GM19035 (cell line): ENCODE data around the gene TBC1D2B.
"Not testable (repeated sequence)": the region's sequence is repeated elsewhere in the genome, so short reads cannot be mapped to it uniquely, and the experiment has no call there.

ENCODE experiments used
- ATAC-seq: cut with Tn5 transposase; IDR thresholded peaks from one replicate; pipeline ENCODE4 v1.9.1; 2021; ENCODE audit not compliant: unreplicated experiment

TBC1D2B gene

DNA sequence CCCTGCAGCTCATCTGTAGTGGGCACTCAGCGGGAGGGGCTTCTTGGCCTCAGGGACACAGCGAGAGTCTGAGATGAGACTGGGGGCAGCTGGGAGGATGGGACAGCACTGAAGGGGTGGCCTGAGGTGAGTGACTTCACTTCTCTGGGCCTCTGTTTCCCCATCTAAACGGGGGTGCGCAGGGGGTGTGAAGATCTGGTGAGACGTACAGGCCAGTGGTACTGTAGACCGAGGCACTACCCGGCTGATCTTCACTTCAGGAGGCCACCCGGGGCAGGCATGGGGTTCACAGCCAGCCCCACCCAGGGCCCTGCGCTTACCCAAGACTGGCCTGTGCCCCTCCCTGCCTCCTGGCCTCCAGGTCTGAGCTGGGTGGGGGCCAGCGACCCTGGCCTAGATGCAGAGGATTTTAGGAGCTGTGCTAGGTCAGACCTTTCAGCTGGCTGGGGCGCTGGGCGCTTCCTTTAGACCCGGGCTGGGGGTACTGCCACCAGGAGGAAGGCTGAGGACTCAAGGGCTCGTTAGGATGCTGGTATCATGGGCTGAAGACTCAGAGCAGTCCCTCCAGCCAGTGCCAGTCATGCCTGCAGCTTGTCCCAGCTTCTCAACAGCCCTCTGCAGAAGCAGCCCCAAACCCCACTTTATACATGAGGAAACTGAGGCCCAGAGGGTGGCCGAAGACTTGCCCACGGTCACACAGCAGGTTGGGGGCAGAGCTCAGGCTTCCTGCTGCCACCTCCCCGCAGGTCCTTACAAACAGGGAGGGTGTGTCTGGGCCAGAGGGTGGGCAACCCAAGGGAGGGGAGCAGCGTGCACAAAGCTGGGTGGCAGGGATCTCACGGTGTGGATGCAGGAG is 99.4 kb downstream of the TBC1D2B start:
- not testable (repeated sequence) for ATAC-seq

DNA sequence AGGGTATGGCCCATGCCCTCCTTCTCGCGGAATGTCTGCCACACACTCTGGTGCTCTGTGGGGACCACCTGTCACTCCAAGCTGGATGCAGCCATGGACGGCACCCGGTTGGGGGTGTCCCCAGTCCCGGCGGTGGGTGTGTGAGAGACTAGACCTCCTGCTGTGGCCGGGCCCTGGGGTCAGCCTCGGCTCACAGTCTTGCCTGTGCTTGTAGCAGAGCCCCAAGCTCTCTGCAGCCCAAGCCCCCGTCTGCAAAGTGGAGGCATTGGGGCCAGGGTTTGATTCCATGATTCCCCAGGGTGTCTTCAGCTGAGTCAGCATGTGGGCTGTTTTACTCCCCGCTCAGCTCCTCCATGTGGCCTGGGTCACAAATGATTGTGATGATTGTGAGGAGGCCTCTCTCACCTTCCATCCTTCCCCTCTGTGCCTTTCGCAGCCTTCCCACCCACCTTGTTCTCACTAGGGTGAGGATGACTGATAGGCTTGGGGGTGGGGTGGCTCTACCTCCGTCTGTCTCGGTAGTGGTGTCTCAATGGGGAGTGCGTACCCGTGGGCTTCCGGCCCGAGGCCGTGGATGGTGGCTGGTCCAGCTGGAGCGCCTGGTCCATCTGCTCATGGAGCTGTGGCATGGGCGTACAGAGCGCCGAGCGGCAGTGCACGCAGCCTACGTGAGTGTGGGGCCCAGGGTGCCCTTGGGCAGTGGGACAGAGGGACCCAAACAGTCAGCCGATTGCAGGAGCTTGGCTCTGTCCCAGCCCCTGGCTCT is 100.6 kb downstream of the TBC1D2B start:
- not testable (repeated sequence) for ATAC-seq

DNA sequence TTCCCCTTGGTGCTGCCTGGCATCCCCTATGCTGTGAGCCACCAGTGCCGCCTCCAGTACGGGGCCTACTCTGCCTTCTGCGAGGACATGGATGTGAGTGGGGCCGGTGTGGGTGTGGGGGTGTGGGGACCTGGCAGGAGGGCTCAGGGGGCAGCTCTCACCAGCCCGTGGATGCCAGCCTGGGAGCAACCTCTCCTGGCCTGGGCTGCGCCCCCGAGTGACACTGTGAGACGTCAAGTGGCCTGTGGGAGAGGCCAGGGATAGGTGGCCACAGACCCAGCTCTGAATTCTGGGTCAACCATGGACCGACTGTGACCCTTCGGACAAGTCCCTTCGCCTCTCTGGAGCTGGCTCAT is 101.4 kb downstream of the TBC1D2B start:
- not testable (repeated sequence) for ATAC-seq

DNA sequence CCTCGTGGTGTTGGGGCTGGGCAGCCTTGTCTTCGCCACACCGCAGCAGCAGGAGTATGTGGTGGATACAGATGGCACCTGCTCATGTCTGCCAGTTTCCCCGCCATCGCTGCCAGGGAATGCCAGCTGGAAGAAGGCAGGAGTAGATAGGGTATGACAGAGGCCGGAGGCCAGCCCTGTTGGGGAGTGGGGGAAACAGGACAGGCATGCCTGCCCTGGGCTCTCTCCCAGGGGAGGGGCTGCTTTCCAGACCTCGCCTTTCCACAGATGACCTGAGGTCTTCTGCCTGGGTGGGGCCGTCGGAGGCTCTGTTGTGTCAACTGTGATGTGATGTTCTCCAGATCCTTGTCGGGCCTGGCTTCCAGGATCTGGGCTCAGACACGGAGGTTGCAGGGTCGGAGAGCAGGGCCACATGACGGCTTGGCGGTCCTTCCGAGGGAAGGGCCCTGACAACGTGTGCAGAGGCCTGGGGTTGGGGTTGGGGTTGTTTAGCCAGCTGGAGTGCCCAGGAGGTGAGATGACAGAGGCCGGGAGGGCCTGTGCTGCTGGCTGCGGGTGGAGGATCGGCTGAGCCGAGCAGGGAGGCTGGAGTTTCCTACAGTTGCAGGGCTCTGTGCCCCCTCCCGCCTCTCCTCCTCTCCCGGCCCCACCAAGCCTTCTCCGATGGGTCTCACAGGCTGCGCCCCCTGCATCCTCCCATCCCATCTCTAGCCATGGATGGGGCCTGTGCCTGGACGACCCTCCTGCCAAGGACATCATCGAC is 102.0 kb downstream of the TBC1D2B start:
- no peak for ATAC-seq

DNA sequence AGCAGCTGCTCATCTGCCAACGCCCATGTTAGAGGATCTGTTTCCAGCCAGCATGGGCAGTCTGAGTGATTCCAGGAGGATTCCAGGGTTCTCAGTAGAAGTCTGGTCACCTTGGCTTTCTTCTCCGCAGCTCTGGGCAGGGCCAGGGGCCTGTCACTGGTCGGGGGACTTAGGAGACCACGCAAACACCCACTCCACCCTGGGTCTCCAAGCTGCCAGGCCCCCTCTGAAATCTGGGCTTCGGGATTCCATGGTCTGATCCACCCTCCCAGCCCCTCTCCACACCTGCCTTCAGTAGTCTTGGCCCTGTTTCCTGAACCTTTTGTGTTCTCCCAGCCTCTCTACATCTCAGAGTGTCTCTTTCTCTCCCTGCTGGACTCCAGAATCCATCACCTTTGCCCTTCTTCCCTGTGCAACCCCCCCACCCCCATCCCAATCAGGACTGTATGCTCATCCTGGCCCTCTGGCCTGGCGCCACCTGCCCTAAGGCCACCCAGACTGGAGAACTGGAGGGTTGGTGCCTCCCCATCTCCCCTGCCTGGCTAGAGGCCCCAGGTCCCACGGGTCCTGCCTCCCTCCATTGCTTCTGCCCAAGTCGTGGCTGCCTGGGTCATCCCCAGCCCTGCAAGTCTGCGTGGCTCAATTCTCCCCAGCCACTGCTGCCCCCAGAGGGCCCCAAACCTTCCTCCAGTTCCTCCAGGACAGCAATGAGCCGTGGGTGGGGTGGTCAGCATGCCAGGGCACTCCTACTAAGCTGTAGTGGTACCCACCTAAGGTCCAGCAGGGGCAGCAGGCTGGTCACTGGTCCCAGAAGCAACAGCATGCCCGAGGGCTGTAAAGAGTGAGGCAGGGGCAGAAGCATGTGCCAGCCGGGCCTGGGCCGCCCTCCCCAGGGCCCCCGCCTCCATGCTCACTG is 102.8 kb downstream of the TBC1D2B start:
- ATAC-seq, result no peak

DNA sequence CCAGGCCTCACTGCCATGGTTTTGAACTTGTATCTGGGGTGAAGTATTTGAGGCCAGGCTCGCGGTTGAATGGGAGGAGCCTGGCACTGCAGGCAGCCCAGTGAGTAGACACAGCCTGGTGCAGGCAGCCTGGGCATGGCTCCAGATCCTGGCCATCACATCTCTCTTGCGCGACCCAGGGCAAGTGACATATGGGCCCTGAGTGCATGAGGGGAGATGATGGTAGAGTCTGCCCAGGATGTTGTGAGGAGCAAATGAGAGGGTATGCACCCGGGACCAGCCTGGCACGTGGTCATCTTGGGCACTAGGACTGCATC is 103.5 kb downstream of the TBC1D2B start:
- no peak for ATAC-seq

DNA sequence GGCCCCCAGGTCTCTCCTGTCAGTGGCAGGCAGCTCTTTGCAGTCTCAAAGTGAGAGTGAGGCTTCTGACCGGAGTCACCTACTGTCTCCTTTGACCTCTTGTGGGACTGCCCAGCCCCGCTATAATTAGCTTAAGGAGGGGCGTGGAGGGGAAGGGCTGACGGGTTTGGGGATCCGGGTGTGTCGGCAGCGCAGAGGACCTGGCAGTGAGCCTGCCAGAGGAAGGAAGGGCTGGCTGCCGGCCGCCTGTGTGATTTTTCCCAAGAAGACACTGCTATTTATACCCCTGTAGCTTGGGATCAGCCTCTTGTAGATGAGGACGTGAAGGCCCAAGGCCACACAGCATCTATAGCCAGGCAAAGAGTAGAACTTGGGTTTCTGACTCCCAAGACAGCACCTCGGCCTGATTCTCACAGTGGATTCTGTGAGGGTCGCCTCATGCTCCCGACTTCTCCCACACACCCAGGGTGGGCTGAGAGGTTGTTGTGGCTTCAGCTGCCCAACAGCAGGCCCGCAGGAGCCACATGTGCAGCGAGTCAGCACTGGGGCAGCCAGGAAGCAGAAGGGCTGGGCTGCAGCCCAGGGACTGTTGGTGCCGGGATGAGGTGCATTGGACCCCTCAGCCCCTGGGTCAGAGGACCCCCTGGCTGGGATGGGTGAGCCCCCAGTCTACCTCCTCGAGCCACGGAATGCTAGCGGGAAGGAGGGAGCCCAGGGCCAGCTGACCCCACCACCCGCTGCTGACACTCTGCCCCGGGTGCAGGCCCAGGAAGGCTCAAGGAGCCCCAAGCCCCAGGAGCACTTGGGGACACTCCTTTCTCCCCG is 104.0 kb downstream of the TBC1D2B start:
- not testable (repeated sequence) for ATAC-seq

DNA sequence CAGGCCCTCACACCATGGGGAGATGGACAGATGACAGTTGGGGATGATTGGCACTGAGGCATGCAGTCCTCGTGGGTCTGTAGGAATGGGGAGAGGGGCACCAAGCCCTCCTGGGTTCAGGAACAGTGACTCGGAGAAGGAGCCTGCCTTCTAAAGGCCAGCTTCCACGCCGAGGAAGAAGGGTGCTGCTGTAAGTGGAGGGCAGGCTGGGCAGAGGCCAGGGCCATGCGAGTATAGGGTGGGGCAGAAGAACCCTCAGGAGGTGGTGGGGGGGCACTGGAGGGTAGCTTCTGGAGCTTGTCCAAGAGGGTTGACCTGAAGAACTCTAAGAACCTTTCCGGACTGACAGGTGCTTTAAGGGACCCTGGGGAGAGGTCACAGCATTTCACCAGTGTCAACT is 104.8 kb downstream of the TBC1D2B start:
- ATAC-seq, result not testable (repeated sequence)

DNA sequence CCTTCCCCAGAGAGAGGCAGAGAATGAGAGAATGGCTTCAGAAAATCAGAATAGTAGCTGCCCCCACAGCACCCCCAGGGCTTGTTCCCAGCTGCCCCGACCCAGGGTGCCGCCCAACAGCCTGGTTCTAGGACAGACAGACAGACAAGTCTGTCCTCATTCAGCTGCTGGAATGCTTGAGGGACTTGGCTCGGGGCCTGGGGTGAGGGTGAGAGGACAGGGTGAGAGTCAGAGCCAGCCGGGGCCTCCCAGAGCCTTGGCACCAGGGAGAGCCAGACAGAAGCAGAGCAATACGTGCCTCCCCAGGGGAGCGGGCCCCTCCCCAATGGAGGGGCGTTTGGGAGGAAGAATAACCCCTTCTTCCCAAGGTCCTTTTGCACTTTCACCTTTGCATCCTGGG is 105.6 kb downstream of the TBC1D2B start:
- ATAC-seq, result not testable (repeated sequence)

DNA sequence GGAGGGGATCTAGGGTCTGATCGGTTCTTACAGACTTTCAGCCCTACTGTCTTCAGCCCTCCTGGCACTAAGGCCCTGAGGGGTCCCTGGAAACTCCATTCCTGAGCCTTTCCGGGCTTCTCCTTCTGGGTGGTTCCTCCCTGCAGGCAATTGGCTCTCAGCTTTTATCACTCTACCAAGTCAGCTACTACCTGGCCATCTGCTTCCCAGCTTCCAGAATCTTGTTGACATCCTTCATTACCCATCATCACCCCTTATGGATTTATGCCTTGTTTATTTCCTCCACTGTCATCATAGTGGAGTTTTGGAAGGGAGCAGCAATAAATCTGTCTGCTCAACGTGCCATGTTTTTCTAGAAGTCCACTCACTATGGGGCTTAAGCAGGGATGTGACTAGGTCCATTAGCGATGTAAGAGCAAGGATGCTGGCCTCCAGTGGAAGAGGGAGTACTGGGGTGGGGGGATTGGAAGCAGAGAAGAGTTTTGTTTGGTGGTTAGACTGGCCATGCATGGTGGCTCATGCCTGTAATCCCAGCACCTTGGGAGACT is 106.6 kb downstream of the TBC1D2B start:
- ATAC-seq, result not testable (repeated sequence)

DNA sequence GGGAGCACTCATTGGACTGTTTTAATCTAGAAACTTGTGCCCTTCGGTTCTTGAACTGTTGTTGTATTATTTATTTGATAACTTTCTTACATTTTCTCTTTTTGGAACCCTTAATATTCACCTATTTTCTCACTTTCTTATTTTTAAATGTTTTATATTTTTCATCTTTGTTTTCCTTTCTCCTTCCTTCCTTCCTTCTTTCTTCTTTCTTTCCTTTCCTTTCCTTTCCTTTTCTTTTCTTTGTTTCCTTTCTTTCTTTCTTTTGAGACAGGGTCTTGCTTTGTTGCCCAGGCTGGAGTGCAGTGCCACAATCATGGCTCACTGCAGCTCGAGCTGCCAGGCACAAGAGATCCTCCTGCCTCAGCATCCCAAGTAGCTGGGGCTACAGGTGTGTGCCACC is 108.5 kb downstream of the TBC1D2B start:
- no peak for ATAC-seq

DNA sequence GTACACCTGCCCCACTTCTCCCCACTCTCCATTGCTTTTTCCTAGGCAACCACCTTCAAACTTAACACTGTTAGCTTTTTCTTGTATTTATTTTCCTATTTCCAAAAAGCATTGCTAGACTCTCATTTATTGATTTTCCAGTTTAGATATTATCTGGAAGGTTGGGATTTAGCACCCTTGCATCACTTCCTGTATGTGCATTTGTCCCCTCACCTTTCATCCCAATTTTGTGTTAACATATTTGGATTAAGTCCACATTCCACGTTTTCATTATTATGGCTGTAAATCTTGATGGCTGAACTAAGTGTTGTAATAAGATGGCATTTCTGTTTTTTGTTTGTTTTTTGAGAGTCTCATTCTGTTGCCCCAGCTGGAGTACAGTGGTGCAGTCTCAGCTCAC is 109.7 kb downstream of the TBC1D2B start:
- no peak for ATAC-seq

DNA sequence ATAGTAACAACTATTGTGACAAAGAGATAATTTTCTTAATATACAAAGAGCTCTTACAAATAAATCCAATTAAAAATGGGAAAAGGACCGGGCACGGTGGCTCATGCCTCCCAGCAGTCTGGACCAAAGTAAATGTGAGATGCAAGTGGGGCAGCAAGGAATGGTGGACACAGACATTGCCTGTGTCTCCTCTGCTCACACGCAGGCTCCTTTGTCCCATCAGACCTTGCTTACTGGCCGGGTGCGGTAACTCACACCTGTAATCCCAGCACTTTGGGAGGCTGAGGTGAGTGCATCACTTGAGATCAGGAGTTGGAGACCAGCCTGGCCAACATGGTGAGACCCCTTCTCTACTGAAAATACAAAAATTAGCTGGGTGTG is 110.3 kb downstream of the TBC1D2B start:
- not testable (repeated sequence) for ATAC-seq

DNA sequence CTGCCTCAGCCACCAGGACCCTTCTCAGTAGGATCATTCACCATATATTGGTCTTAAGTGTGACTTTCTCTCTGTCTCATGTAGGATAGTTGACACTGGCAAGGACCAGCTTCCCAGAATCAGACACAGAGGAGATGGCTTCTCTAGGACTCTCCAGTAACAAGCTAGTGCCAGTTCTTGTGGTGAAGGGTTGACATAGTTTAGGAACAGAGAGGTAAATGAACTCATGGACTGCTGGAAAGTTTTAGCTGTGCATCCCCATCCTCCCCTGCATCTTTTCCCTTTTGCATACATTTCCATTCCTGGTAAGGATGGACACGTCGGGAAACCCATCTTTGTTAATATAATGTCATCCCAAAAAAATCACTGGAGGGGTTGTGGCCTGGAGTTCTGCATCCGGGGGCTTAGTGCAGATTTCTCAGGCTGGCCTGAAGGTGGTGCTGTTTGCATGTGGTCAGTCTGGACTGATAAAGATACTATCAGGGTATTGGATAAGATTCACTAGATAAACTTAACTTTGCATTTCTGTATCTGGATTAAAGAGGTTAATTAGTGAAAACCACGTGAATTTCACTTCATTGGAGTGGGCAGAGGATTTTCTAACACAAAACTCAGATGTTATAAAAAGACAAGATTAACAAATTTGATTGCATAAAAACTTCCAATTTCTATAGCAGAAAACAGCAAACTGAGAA is 110.8 kb downstream of the TBC1D2B start:
- ATAC-seq, result no peak

DNA sequence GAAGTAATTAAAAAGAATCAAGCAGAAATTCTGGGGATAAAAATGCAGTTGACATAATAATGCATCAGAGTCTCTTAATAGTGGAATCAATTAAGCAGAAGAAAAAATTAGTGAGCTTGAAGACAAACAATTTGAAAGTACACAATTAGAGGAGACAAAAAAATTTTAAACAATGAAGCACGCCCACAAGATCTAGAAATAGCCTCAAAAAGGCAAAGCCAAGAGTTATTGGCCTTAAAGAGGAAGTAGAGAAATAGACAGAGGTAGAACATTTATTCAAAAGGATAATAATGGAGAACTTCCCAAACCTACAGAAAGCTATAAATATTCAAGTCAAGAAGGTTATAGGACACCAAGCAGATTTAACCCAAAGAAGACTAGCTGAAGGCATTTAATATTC is 113.3 kb downstream of the TBC1D2B start:
- ATAC-seq, result no peak

DNA sequence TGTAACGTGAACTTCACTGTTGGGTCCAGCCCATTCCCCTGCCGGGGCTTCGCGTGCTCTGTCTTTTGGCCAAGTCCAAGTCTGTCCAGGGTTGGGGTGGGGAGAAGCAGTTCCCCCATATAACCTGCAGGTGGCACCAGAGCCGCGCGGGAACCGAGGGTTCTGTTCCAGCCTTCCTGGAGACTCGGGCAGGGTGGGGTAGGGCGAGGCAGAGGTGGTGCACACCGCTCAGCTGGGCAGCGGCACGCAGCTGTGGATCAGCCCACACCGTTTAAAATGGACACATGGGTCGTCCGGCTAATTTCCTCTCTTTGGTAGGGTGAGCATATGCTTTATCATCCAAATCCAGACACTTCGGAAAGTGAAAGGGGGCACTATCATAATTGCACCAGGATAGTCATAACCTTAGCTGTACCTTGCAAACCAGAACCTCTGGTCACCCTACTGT is 118.1 kb downstream of the TBC1D2B start:
- peak; percentile 89 for ATAC-seq

DNA sequence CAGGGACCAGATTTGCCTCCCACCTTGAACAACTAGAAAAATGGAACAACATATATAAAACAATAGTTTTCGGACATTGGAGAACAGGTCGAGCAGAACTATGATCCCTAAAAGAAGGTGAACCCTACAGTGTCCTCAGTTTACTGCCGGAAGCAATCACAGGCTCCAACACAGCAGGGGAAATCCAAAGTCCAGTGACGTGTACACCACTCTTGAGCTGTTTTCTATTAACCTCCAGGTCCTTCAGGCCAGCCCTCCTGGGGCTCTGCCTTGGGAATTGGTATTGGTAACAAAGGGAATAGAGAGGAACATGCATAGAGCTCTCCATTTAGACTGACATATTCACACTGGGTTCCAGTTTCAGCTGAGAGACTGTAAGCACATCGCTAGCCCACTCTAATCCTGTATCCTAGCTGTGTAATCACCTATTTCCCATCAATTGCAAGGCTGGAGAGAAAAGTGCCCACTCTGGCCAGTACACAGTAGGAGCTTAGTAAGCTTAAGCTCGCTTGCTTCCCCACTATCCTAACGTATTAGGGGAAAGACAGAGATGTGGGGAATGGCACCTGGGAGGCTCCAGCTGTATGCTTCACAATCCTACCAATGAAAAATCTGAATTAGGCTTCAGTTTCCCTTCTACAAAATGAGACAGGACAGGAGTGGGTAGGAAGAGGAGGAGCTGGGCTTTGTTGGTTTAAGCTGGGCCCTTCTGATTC is 118.6 kb downstream of the TBC1D2B start:
- not testable (repeated sequence) for ATAC-seq

DNA sequence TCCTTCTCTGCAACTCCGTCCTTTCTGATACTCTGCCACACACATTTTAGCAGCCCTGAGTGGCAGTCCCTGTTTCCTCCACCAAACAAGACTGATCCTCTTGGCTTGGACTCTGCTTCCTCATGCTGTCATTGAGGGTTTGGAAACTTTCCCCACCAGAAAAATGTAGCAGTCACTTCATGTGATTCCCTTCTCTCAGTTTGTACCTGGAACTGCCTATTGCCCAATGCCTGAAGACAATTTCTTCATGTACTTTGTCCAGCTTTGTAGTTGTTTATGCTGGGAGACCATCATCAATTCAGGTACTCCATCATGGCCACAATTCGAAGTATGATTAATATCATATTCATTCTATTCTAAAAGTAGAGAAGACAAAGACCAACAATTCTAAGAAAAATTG is 119.5 kb downstream of the TBC1D2B start:
- ATAC-seq, result not testable (repeated sequence)
